Caki2 (cell line): ENCODE data around the gene ATG14. TPM values are rescaled to one million over a fixed set of nuclear protein-coding genes. Genes with fewer than 3 reads are reported as not detected.
A peak's percentile ranks its signal among the peaks of the same experiment; 100 is the strongest.
"Not testable (repeated sequence)": the region's sequence is repeated elsewhere in the genome, so short reads cannot be mapped to it uniquely, and the experiment has no call there.

ENCODE experiments used
- DNase-seq: peaks from one replicate; pipeline ENCODE4 v3.0.0-alpha.2; 2015; ENCODE audit warnings: low read depth
- in situ Hi-C: cut with HindIII; loops from 2 replicates; pipeline ENCODE4 v1.10.0; 2016; ENCODE audit warnings: low sequenced_read_pairs, low pct_unique_long_range_greater_than_20kb, mixed read lengths
- total RNA-seq: library from RNA; depleted of rRNA; stranded (reverse); fragments of >200 nt; shearing (Covaris generic); gene quantifications from 2 replicates; pipeline ENCODE4 v1.2.3, GENCODE V29; 2014; ENCODE audit warnings: low replicate concordance; rRNA removed

Gene ATG14
- total RNA-seq = 5.9 and 10.1 TPM in 2 replicates

- DNase-seq = peak; percentile 78
- in situ Hi-C loops = no loop called here
Observed at GRCh38 chr14:55411426-55412389, at the start of gene ATG14. ATG14 (minus strand) TSS chr14:55411830; CDS start chr14:55411822, 8 bp downstream.

GRCh38 chr14:55458800-55459515 is 47.3 kb upstream of the ATG14 start:
- DNase-seq = peak; percentile 76
- in situ Hi-C loops = no loop called here

GRCh38 chr14:55457496-55457895 is 45.9 kb upstream of the ATG14 start:
- in situ Hi-C loops = no loop called here
- DNase-seq = no peak

- in situ Hi-C loops, DNase-seq: not testable (repeated sequence)
Observed at GRCh38 chr14:55456411-55456810, 44.8 kb upstream of the ATG14 start.

GRCh38 chr14:55454264-55455002 is 42.8 kb upstream of the ATG14 start:
- in situ Hi-C loops = no loop called here
- peak; percentile 97 for DNase-seq

- in situ Hi-C loops = no loop called here
- DNase-seq = no peak
Observed at GRCh38 chr14:55451950-55452349, 40.3 kb upstream of the ATG14 start.

GRCh38 chr14:55451398-55451797 is 39.8 kb upstream of the ATG14 start:
- in situ Hi-C loops = no loop called here

GRCh38 chr14:55450987-55451386 is 39.4 kb upstream of the ATG14 start:
- DNase-seq = no peak

More at GRCh38 chr14:55451398-55451797, 39.8 kb upstream of the ATG14 start:
- no peak for DNase-seq

GRCh38 chr14:55450539-55450938 is 38.9 kb upstream of the ATG14 start:
- in situ Hi-C loops = no loop called here
- no peak for DNase-seq

More at GRCh38 chr14:55450987-55451386, 39.4 kb upstream of the ATG14 start:
- in situ Hi-C loops = no loop called here

GRCh38 chr14:55450124-55450523 is 38.5 kb upstream of the ATG14 start:
- in situ Hi-C loops = no loop called here
- no peak for DNase-seq

GRCh38 chr14:55449116-55449515 is 37.5 kb upstream of the ATG14 start:
- in situ Hi-C loops = no loop called here
- DNase-seq = no peak

- in situ Hi-C loops = no loop called here
- peak; percentile 98 for DNase-seq
Observed at GRCh38 chr14:55448141-55448614, 36.5 kb upstream of the ATG14 start.

GRCh38 chr14:55446833-55447232 is 35.2 kb upstream of the ATG14 start:
- DNase-seq = peak; percentile 91
- in situ Hi-C loops = no loop called here

- in situ Hi-C loops = no loop called here
Observed at GRCh38 chr14:55446127-55446736, 34.6 kb upstream of the ATG14 start.

GRCh38 chr14:55441286-55441685 is 29.7 kb upstream of the ATG14 start:
- DNase-seq = peak; percentile 30
- in situ Hi-C loops = no loop called here

More at GRCh38 chr14:55446127-55446736, 34.6 kb upstream of the ATG14 start:
- DNase-seq = peak; percentile 93

- no peak for DNase-seq
- in situ Hi-C loops = no loop called here
Observed at GRCh38 chr14:55440385-55440784, 28.8 kb upstream of the ATG14 start, which contains the start of gene TBPL2. TBPL2 (minus strand) TSS chr14:55440616; CDS start chr14:55440449, 167 bp downstream.

GRCh38 chr14:55438066-55438683 is 26.5 kb upstream of the ATG14 start:
- in situ Hi-C loops = no loop called here

More at GRCh38 chr14:55438066-55438683, 26.5 kb upstream of the ATG14 start:
- peak; percentile 46 for DNase-seq
